Panc1 (cell line): ENCODE results near the gene FMNL3. TPM values are rescaled to one million over a fixed set of nuclear protein-coding genes. Genes with fewer than 3 reads are reported as not detected.

Source experiments
- ATAC-seq: fragments of 200-7000 bp; cut with Tn5 transposase; 2 replicates; pipeline ENCODE4 v1.9.1; 2020; ENCODE audit warnings: mild to moderate bottlenecking, moderate library complexity
- BruUV-seq: library from RNA; stranded (reverse); fragments of 400-500 nt; replicated peaks from 2 replicates; lab custom pipeline; 2021; lab: Mats Ljungman, UMichigan
- CTCF ChIA-PET: fragments of 300-600 bp; sonication (Branson Sonifier 250); formaldehyde crosslinking; loops from one replicate; lab custom pipeline; 2022; ENCODE audit warnings: antibody characterized with exemption; lab: Charles Lee
- POLR2A ChIA-PET: fragments of 300-600 bp; sonication (Branson Sonifier 250); formaldehyde crosslinking; loops from one replicate; lab custom pipeline; 2022; ENCODE audit warnings: antibody characterized with exemption; lab: Charles Lee
- DNase-seq: peaks from one replicate; pipeline ENCODE4 v3.0.0-alpha.2; 2010; ENCODE audit warnings: low read depth, low spot score
- H3K27ac ChIP-seq: 2 replicates; pipeline ENCODE4 v1.5.1; 2011; ENCODE audit warnings: mild to moderate bottlenecking, low read length, inconsistent platforms
- H3K27me3 ChIP-seq: fragments of 200-500 bp; sonication (Bioruptor generic); 2 replicates; pipeline ENCODE4 v1.6.0; 2014; ENCODE audit warnings: low read length, inconsistent platforms; ENCODE audit not compliant: control insufficient read depth, insufficient read depth
- H3K36me3 ChIP-seq: fragments of 200-500 bp; sonication (Bioruptor generic); 2 replicates; pipeline ENCODE4 v1.5.1; 2014; ENCODE audit warnings: inconsistent platforms, mild to moderate bottlenecking, low read length, moderate library complexity; ENCODE audit not compliant: control insufficient read depth, insufficient read depth
- H3K4me1 ChIP-seq: 2 replicates; pipeline ENCODE4 v1.5.1; 2011; ENCODE audit warnings: inconsistent platforms, mild to moderate bottlenecking, low read length, moderate library complexity; ENCODE audit not compliant: control insufficient read depth, insufficient read depth
- H3K4me3 ChIP-seq, 2 experiments: 2 replicates each; pipeline ENCODE4 v1.5.1; 2011 to 2012; ENCODE audit warnings: low read depth in 2 of 2, low read length in 2 of 2, mild to moderate bottlenecking in 2 of 2, inconsistent platforms in 1 of 2, moderate library complexity in 1 of 2
- H3K9me3 ChIP-seq: fragments of 200-500 bp; sonication (Bioruptor generic); 2 replicates; pipeline ENCODE4 v1.5.1; 2014; ENCODE audit warnings: low read depth, mild to moderate bottlenecking, inconsistent platforms, low read length, moderate library complexity; ENCODE audit not compliant: control insufficient read depth, insufficient read depth
- POLR2AphosphoS5 ChIP-seq: IDR thresholded peaks from 2 replicates; pipeline ENCODE4 v1.6.1; 2012; ENCODE audit warnings: mild to moderate bottlenecking, low read depth, low read length, moderate library complexity
- SIN3A ChIP-seq: IDR thresholded peaks from 2 replicates; pipeline ENCODE4 v1.6.1; 2012; ENCODE audit warnings: low read depth, mild to moderate bottlenecking, low read length, moderate library complexity, borderline replicate concordance; ENCODE audit not compliant: insufficient read depth
- TCF7L2 ChIP-seq: IDR thresholded peaks from 2 replicates; pipeline ENCODE4 v1.6.1; 2011; ENCODE audit warnings: mild to moderate bottlenecking, low read depth, low read length, inconsistent platforms
- in situ Hi-C: cut with HindIII; loops from 2 replicates; pipeline ENCODE4 v1.10.0; 2016; ENCODE audit warnings: low sequenced_read_pairs, low pct_unique_long_range_greater_than_20kb
- intact Hi-C: fragments of 100-400 bp; cut with micrococcal nuclease; formaldehyde crosslinking; loops from one replicate; pipeline ENCODE4 v1.10.0; 2022; ENCODE audit not compliant: unreplicated experiment
- total RNA-seq: library from RNA; stranded (reverse); gene quantifications from one replicate; pipeline ENCODE4 v1.2.1, GENCODE V29; 2021; ENCODE audit not compliant: unreplicated experiment
- TF ChIP-seq, protein P1 (sequence below), 2 experiments: IDR thresholded peaks; 2 replicates each; pipeline ENCODE4 v1.6.1; 2011 to 2012; ENCODE audit warnings: low read depth in 2 of 2, control low read depth in 1 of 2, low read length in 1 of 2, mild to moderate bottlenecking in 1 of 2, moderate library complexity in 1 of 2; ENCODE audit not compliant: insufficient read depth in 1 of 2
- TF ChIP-seq, protein P2 (sequence below): fragments of 450-650 bp; IDR thresholded peaks from 2 replicates; pipeline ENCODE4 v1.5.1; 2017; ENCODE audit warnings: mild to moderate bottlenecking

Gene FMNL3
- total RNA-seq, 1 experiment from 2014 or later = 25.7 TPM

DNA sequence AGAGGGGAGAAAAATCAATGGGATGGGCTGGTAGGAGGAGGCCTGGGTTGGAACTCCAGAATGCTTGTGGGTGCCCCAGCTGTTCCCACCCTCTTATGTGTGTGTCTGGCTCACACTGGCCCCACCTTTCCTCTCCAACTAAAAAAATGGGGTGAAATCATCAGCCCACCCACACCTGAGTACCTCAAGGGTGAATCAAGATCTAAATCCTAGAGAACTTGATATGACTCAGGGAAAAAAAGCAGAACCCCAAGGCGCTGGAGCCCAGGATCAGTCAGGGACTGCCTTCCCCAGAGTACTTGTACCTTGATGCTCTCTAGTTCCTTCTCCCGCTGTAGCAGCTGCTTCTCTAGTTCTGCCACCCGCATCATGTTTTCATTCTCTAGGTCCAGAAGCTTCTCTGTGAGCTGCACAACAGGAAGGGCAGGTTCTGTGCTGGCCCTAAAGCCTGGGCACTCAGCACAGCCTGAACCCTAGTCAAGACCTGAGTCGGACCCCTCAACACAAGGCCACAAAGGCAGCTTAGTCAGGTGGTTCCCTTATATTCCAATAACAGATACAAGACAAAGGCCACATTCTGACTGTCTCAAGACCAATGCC, 54.2 kb downstream of the FMNL3 start:
- Histone ChIP-seq H3K4me3 (no peak overlapping the region), H3K9me3 (no peaks in the 10 kb centered on the region), H3K36me3 (no peaks in the 10 kb centered on the region), H3K4me1 (no peaks in the 10 kb centered on the region), H3K27ac (no peak overlapping the region), H3K27me3 (no peaks in the 10 kb centered on the region)
- intact Hi-C loops = no loop called here
- CTCF ChIA-PET = no interaction called here
- in situ Hi-C loops = no loop called here
- TF ChIP-seq POLR2AphosphoS5 (no peak), SIN3A (no peak), TCF7L2 (no peak)
- TF ChIP-seq, protein P1, sequence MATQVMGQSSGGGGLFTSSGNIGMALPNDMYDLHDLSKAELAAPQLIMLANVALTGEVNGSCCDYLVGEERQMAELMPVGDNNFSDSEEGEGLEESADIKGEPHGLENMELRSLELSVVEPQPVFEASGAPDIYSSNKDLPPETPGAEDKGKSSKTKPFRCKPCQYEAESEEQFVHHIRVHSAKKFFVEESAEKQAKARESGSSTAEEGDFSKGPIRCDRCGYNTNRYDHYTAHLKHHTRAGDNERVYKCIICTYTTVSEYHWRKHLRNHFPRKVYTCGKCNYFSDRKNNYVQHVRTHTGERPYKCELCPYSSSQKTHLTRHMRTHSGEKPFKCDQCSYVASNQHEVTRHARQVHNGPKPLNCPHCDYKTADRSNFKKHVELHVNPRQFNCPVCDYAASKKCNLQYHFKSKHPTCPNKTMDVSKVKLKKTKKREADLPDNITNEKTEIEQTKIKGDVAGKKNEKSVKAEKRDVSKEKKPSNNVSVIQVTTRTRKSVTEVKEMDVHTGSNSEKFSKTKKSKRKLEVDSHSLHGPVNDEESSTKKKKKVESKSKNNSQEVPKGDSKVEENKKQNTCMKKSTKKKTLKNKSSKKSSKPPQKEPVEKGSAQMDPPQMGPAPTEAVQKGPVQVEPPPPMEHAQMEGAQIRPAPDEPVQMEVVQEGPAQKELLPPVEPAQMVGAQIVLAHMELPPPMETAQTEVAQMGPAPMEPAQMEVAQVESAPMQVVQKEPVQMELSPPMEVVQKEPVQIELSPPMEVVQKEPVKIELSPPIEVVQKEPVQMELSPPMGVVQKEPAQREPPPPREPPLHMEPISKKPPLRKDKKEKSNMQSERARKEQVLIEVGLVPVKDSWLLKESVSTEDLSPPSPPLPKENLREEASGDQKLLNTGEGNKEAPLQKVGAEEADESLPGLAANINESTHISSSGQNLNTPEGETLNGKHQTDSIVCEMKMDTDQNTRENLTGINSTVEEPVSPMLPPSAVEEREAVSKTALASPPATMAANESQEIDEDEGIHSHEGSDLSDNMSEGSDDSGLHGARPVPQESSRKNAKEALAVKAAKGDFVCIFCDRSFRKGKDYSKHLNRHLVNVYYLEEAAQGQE (IDR thresholded peaks at IDR 0.05; ENCODE audit: insufficient read depth in 1 of 2, low read depth in 2 of 2, low read length in 1 of 2) = no peak
- TF ChIP-seq, protein P2, sequence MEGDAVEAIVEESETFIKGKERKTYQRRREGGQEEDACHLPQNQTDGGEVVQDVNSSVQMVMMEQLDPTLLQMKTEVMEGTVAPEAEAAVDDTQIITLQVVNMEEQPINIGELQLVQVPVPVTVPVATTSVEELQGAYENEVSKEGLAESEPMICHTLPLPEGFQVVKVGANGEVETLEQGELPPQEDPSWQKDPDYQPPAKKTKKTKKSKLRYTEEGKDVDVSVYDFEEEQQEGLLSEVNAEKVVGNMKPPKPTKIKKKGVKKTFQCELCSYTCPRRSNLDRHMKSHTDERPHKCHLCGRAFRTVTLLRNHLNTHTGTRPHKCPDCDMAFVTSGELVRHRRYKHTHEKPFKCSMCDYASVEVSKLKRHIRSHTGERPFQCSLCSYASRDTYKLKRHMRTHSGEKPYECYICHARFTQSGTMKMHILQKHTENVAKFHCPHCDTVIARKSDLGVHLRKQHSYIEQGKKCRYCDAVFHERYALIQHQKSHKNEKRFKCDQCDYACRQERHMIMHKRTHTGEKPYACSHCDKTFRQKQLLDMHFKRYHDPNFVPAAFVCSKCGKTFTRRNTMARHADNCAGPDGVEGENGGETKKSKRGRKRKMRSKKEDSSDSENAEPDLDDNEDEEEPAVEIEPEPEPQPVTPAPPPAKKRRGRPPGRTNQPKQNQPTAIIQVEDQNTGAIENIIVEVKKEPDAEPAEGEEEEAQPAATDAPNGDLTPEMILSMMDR = no peak
- DNase-seq (no peak), ATAC-seq (no peak)
- no TSS peak for BruUV-seq
- POLR2A ChIA-PET = no interaction called here

DNA sequence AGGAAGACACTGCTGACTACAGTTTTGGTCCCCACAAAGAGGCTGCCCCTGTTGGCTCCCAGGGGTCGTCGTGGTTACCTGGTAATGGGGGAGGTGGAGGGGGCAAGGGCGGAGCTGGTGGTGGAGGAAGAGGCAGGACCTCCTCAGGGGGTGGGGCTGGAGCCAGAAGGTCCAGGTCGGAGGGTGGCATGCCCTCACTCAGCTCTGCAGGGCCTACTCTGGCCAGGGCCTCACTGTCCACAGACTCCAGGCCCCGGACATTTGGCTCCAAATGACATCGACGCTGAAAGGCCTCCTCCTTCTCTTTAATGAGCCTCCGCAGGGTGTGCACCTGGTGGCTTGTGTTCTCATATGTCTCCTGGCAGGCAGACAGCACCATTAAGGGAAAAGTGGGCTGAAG, 55.4 kb downstream of the FMNL3 start:
- CTCF ChIA-PET = interaction anchor here (0.7 to 0.8 kb wide), 2 partner anchors 16 to 53 kb away, joined by 3 to 7 read pairs; no protein-coding TSS in a partner anchor
- intact Hi-C loops (no loop called here), in situ Hi-C loops (no loop called here)
- DNase-seq (no peak), ATAC-seq (no peak)
- POLR2A ChIA-PET = interaction anchor here (0.6 kb wide), 1 partner anchor 18 kb away, joined by 3 read pairs; no protein-coding TSS in a partner anchor
- Histone ChIP-seq H3K36me3 (no peaks in the 10 kb centered on the region), H3K27ac (no peak overlapping the region), H3K4me3 (no peak overlapping the region), H3K4me1 (no peaks in the 10 kb centered on the region), H3K9me3 (no peaks in the 10 kb centered on the region), H3K27me3 (no peaks in the 10 kb centered on the region)
- BruUV-seq = no TSS peak
- TF ChIP-seq SIN3A (no peak), POLR2AphosphoS5 (no peak)
- TF ChIP-seq, protein P2 = no peak
